COLO829 (cell line): Measurements from ENCODE around the gene STYXL1.

Experiments
- DNase-seq: peaks from one replicate; pipeline ENCODE4 v3.0.0; 2012; ENCODE audit warnings: low spot score

STYXL1 gene

GRCh38 chr7:75993689-75994387, 54.0 kb downstream of the STYXL1 start:
- peak; percentile 88 for DNase-seq

GRCh38 chr7:75992083-75992755, 55.6 kb downstream of the STYXL1 start:
- no peak for DNase-seq

- DNase-seq = no peak
Measured at GRCh38 chr7:75991531-75992082, 56.2 kb downstream of the STYXL1 start.

- DNase-seq = no peak
Measured at GRCh38 chr7:75989500-75990388, 58.1 kb downstream of the STYXL1 start.

- no peak for DNase-seq
Measured at GRCh38 chr7:75988568-75989499, 59.0 kb downstream of the STYXL1 start.

- DNase-seq = no peak
Measured at GRCh38 chr7:75987805-75988567, 59.8 kb downstream of the STYXL1 start.

GRCh38 chr7:75987026-75987804, 60.6 kb downstream of the STYXL1 start:
- DNase-seq = no peak

- no peak for DNase-seq
Measured at GRCh38 chr7:75986147-75986781, 61.5 kb downstream of the STYXL1 start.

- DNase-seq = no peak
Measured at GRCh38 chr7:75985518-75986146, 62.2 kb downstream of the STYXL1 start.

- DNase-seq = no peak
Measured at GRCh38 chr7:75985009-75985517, 62.7 kb downstream of the STYXL1 start.

- DNase-seq = no peak
Measured at GRCh38 chr7:75984130-75985008, 63.4 kb downstream of the STYXL1 start.

- DNase-seq = no peak
Measured at GRCh38 chr7:75983471-75984129, 64.2 kb downstream of the STYXL1 start.

GRCh38 chr7:75982306-75983064, 65.3 kb downstream of the STYXL1 start:
- DNase-seq = no peak

GRCh38 chr7:75981453-75982305, 66.1 kb downstream of the STYXL1 start:
- no peak for DNase-seq

- no peak for DNase-seq
Measured at GRCh38 chr7:75981203-75981452, 66.7 kb downstream of the STYXL1 start.
